Breast epithelium (tissue), 4 donors: ENCODE measurements around the gene FMN1. TPM values are rescaled to one million over a fixed set of nuclear protein-coding genes. Genes with fewer than 3 reads are reported as not detected.

ENCODE experiments used
- DNase-seq, 2 donors: peaks; one replicate each; pipeline ENCODE4 v3.0.0-alpha.2; 2019; ENCODE audit warnings: low spot score in 2 of 2
- H3K27ac ChIP-seq, 2 donors: fragments of 200-600 bp; sonication (generic) in 1 of 2; one replicate each; pipeline ENCODE4 v1.5.1; 2016 to 2019; ENCODE audit warnings: mild to moderate bottlenecking in 1 of 2
- H3K27me3 ChIP-seq, 2 donors: fragments of 200-600 bp; sonication (generic) in 1 of 2; one replicate each; pipeline versions ENCODE4 v1.5.1 to v1.6.0; 2017 to 2019; ENCODE audit warnings: control low read depth in 1 of 2, mild to moderate bottlenecking in 1 of 2
- H3K36me3 ChIP-seq: fragments of 200-600 bp; one replicate; pipeline ENCODE4 v1.5.1; 2019
- H3K4me1 ChIP-seq, 2 donors: fragments of 200-600 bp; sonication (generic); one replicate each; pipeline ENCODE4 v1.5.1; 2016 to 2019; ENCODE audit warnings: control low read depth in 1 of 2
- H3K4me3 ChIP-seq, 3 donors: fragments of 200-600 bp; sonication (generic); 1 replicate in 2 of 3; 2 replicates in 1 of 3; pipeline ENCODE4 v1.5.1; 2016 to 2019; ENCODE audit warnings: mild to moderate bottlenecking in 3 of 3, moderate library complexity in 2 of 3
- H3K9me3 ChIP-seq, 2 donors: fragments of 200-600 bp; sonication (generic) in 1 of 2; one replicate each; pipeline ENCODE4 v1.5.1; 2016 to 2019; ENCODE audit warnings: control low read depth in 1 of 2
- CTCF ChIP-seq, 3 donors: fragments of 450-650 bp; IDR thresholded peaks; one replicate each; pipeline ENCODE4 v1.5.1; 2016 to 2017; ENCODE audit warnings: antibody characterized with exemption in 3 of 3, mild to moderate bottlenecking in 3 of 3, moderate library complexity in 3 of 3
- POLR2A ChIP-seq: fragments of 450-650 bp; IDR thresholded peaks from one replicate; pipeline ENCODE4 v1.6.1; 2016; ENCODE audit warnings: antibody characterized with exemption, mild to moderate bottlenecking, moderate library complexity
- POLR2AphosphoS5 ChIP-seq, 3 donors: sonication (generic); formaldehyde crosslinking; IDR thresholded peaks; one replicate each; pipeline ENCODE4 v1.6.1; 2017; ENCODE audit warnings: antibody characterized with exemption in 3 of 3
- intact Hi-C: fragments of 100-400 bp; cut with DNase I; formaldehyde crosslinking; loops from one replicate; pipeline ENCODE4 v1.15.1; 2023; ENCODE audit warnings: low total_unique reads
- total RNA-seq, 3 donors: library from RNA; depleted of rRNA; stranded (reverse); fragments of >200 nt; gene quantifications; one replicate each; pipeline ENCODE4 v1.1.0, GENCODE V29; 2016

FMN1 gene
- total RNA-seq, 3 donors from 2014 or later, result 33.1 to 56.8 (median 50.7) TPM

- no peak overlapping the region for H3K4me3 ChIP-seq
- H3K36me3 ChIP-seq, result no peaks in the 10 kb centered on the region
- intact Hi-C loops, result no loop called here
- no peak overlapping the region for H3K27ac ChIP-seq
- no peak for TF ChIP-seq CTCF (IDR thresholded peaks at IDR 0.05)
- TF ChIP-seq POLR2A, result no peak
- no peak for TF ChIP-seq POLR2AphosphoS5 (IDR thresholded peaks at IDR 0.05)
- no peak for DNase-seq
- H3K27me3 ChIP-seq, result no peaks in the 10 kb centered on the region
- no peaks in the 10 kb centered on the region for H3K9me3 ChIP-seq
- H3K4me1 ChIP-seq, result no peaks in the 10 kb centered on the region
Observed at GRCh38 chr15:33137101-33137500, 57.4 kb downstream of the FMN1 start.

GRCh38 chr15:33136353-33136752, 58.2 kb downstream of the FMN1 start:
- Histone ChIP-seq H3K36me3 (no peaks in the 10 kb centered on the region), H3K4me3 (no peak overlapping the region), H3K27ac (no peak overlapping the region), H3K27me3 (no peaks in the 10 kb centered on the region), H3K9me3 (no peaks in the 10 kb centered on the region), H3K4me1 (no peaks in the 10 kb centered on the region)
- no peak for DNase-seq
- intact Hi-C loops, result no loop called here
- no peak for TF ChIP-seq POLR2AphosphoS5 (IDR thresholded peaks at IDR 0.05)
- TF ChIP-seq POLR2A, result no peak
- TF ChIP-seq CTCF (IDR thresholded peaks at IDR 0.05), result no peak

- Histone ChIP-seq H3K4me3 (no peak overlapping the region), H3K27ac (peak overlapping the region; percentile 7 to 51), H3K4me1 (no peaks in the 10 kb centered on the region), H3K36me3 (no peaks in the 10 kb centered on the region), H3K9me3 (no peaks in the 10 kb centered on the region), H3K27me3 (no peaks in the 10 kb centered on the region)
- no peak for TF ChIP-seq CTCF (IDR thresholded peaks at IDR 0.05)
- TF ChIP-seq POLR2AphosphoS5 (IDR thresholded peaks at IDR 0.05), result no peak
- no peak for TF ChIP-seq POLR2A
- intact Hi-C loops, result no loop called here
- peak in 1 of 2 donors; percentile 68 for DNase-seq
Observed at GRCh38 chr15:33135355-33135781, 59.1 kb downstream of the FMN1 start.

- TF ChIP-seq POLR2A, result no peak
- TF ChIP-seq POLR2AphosphoS5 (IDR thresholded peaks at IDR 0.05), result no peak
- peak; percentile 39 to 78 (median 60) for TF ChIP-seq CTCF (IDR thresholded peaks at IDR 0.05)
- Histone ChIP-seq H3K27ac (no peak overlapping the region), H3K27me3 (no peaks in the 10 kb centered on the region), H3K4me3 (no peak overlapping the region), H3K36me3 (no peaks in the 10 kb centered on the region), H3K4me1 (no peaks in the 10 kb centered on the region), H3K9me3 (no peaks in the 10 kb centered on the region)
- DNase-seq, result peak in 1 of 2 donors; percentile 65
- intact Hi-C loops, result no loop called here
Observed at GRCh38 chr15:33132722-33133345, 61.7 kb downstream of the FMN1 start.

- Histone ChIP-seq H3K4me3 (no peak overlapping the region), H3K9me3 (no peaks in the 10 kb centered on the region), H3K4me1 (no peaks in the 10 kb centered on the region), H3K36me3 (no peaks in the 10 kb centered on the region), H3K27me3 (no peaks in the 10 kb centered on the region), H3K27ac (no peak overlapping the region)
- DNase-seq, result no peak
- TF ChIP-seq CTCF (IDR thresholded peaks at IDR 0.05) (no peak), POLR2A (no peak)
- intact Hi-C loops, result no loop called here
Observed at GRCh38 chr15:33132233-33132580, 62.3 kb downstream of the FMN1 start.
